ENCODE results near the gene PIAS1.
A peak's percentile ranks its signal among the peaks of the same experiment; 100 is the strongest.
"Not testable (repeated sequence)": the region's sequence is repeated elsewhere in the genome, so short reads cannot be mapped to it uniquely, and the experiment has no call there.

The PIAS1 gene

DNA sequence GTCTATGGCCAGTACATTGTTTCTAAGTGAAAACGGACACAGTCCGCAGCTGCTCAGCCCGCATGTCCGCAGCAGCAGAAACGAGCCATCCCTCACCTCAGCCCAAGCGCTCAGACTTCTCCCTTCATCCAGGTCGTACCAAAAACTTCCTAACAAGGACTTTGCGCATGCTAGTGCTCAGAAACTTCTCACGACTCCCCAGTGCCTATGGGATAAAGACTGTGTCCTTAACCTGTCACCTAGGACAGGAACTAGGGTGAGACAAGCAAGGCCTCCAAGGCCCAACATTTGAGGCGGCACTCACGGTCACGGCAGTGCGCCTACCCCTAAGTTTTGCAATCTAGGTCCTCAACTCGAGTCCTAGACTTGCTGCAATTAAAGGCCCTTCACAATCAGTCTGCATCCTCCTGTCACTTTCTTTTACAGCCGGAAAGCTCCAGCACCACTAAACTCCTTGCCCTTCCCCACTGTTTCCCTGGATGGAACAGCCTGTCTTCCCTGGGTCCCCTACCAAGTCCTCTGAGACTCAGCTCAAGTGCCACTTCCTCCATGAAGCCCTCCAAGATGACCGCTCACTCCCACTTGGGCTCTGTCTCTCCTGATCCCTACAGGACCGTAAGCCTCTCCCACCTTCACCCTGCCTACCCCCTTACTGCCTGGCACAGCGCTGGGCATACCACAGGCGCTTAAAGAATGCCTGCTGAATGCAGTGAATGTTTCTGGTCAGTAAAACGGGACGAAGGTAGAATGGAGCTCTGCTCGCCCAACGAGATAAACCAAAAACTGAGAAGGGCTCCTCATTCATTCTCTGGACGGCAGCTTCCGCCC, 174.2 kb downstream of the PIAS1 start:
- H3K27ac ChIP-seq (ENCODE audit: low read depth, low read length) = no peak overlapping the region

DNA sequence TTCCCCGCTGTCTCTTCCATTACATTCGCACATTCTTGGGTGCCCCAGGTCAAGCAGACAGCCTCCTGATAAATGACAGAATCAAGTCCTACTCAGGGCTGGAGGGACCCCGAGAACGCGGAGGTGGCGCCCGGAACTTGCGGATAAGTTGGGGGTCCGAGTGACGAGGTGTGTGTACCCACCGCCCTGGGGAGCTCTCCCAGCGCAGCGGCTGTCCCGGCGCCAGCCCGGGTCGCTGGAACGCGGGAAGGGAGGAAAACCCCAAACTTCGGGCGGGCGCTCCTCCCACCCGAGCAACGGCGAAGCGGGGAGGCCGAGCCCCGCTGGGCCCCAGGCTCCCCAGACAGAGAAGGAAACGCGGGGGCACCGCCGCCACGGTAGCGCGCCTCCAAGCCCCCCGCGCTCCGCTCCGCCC, 174.9 kb downstream of the PIAS1 start:
- Histone ChIP-seq H3K4me3 (ENCODE audit: low read depth in 1 of 2, low read length in 2 of 2) (peak overlapping the region; percentile 83 to 87), H3K27ac (ENCODE audit: low read depth, low read length) (no peak overlapping the region), H3K4me1 (ENCODE audit: control insufficient read depth in 1 of 2, insufficient read depth in 2 of 2, low read length in 2 of 2) (peaks cover 27 to 33% of the 10 kb centered on the region in 2 donors), H3K27me3 (ENCODE audit: control insufficient read depth in 1 of 2, insufficient read depth in 2 of 2, low read length in 2 of 2) (no peaks in the 10 kb centered on the region), H3K36me3 (ENCODE audit: control insufficient read depth in 1 of 2, insufficient read depth in 2 of 2, low read length in 2 of 2) (no peaks in the 10 kb centered on the region), H3K9me3 (ENCODE audit: control insufficient read depth in 1 of 2, low read length in 2 of 2) (no peaks in the 10 kb centered on the region), H3K9ac (ENCODE audit: low read depth in 1 of 2, low read length in 2 of 2) (peak overlapping the region; percentile 61 to 68)

More for the DNA sequence above, 174.2 kb downstream of the PIAS1 start:
- peak overlapping the region; percentile 83 to 87 for H3K4me3 ChIP-seq (ENCODE audit: low read depth in 1 of 2, low read length in 2 of 2)
- H3K9me3 ChIP-seq (ENCODE audit: control insufficient read depth in 1 of 2, low read length in 2 of 2) = no peaks in the 10 kb centered on the region
- H3K36me3 ChIP-seq (ENCODE audit: control insufficient read depth in 1 of 2, insufficient read depth in 2 of 2, low read length in 2 of 2) = no peaks in the 10 kb centered on the region
- peak overlapping the region; percentile 61 to 68 for H3K9ac ChIP-seq (ENCODE audit: low read depth in 1 of 2, low read length in 2 of 2)
- peaks cover 21 to 33% of the 10 kb centered on the region in 2 donors for H3K4me1 ChIP-seq (ENCODE audit: control insufficient read depth in 1 of 2, insufficient read depth in 2 of 2, low read length in 2 of 2)
- H3K27me3 ChIP-seq (ENCODE audit: control insufficient read depth in 1 of 2, insufficient read depth in 2 of 2, low read length in 2 of 2) = no peaks in the 10 kb centered on the region

DNA sequence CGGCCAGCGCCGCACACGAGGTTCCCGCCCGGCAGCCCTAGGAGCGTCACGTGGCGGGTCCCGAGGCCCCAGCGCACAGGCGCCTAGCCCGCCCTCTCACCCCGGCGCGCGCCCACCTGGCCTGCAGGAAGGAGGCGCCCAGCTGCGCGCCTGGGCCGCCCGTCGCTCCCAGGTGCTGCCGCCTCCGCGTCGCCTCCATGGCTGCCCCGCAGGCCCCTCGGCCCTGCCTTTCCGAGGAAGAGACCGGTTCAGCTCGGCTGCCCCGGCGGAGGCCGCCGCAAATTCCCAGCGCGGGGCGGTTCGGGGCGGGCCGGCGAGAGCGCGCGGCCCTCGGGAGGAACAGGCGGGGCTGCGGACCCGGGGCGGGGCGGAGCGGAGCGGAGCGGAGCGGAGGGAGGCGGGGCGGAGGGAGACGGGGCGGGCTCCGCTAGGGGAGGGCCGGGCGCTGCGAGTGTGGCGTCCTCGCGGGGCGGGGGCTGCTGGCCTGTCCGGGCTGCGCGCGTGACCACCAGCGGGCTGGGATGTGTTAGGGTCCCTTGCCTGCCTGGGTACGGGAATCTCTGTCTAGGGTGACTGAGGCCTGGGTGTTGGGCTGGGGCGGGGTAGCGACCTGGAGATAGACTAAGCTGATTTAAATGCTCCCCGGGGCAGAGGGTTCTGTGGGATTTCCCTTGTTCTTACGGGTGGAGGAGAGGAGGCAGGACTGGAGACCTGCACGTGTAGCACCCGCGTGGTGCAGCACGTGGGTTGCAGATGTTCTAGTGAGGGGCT, 175.5 kb downstream of the PIAS1 start, which contains the start of gene CLN6:
CLN6 (minus strand) TSS at position 343 of the 771 bp plus-strand sequence; CDS start at position 199, 144 bp downstream.
- Histone ChIP-seq H3K4me3 (ENCODE audit: low read depth in 1 of 2, low read length in 2 of 2) (peak within 1 kb of the TSS; percentile 83 to 87), H3K36me3 (ENCODE audit: control insufficient read depth in 1 of 2, insufficient read depth in 2 of 2, low read length in 2 of 2) (no peaks in the 10 kb centered on the region), H3K9ac (ENCODE audit: low read depth in 1 of 2, low read length in 2 of 2) (peak within 1 kb of the TSS; percentile 61 to 79), H3K4me1 (ENCODE audit: control insufficient read depth in 1 of 2, insufficient read depth in 2 of 2, low read length in 2 of 2) (peaks cover 29 to 33% of the 10 kb centered on the region in 2 donors), H3K27ac (ENCODE audit: low read depth, low read length) (peak within 1 kb of the TSS; percentile 82), H3K27me3 (ENCODE audit: control insufficient read depth in 1 of 2, insufficient read depth in 2 of 2, low read length in 2 of 2) (no peaks in the 10 kb centered on the region), H3K9me3 (ENCODE audit: control insufficient read depth in 1 of 2, low read length in 2 of 2) (no peaks in the 10 kb centered on the region)

DNA sequence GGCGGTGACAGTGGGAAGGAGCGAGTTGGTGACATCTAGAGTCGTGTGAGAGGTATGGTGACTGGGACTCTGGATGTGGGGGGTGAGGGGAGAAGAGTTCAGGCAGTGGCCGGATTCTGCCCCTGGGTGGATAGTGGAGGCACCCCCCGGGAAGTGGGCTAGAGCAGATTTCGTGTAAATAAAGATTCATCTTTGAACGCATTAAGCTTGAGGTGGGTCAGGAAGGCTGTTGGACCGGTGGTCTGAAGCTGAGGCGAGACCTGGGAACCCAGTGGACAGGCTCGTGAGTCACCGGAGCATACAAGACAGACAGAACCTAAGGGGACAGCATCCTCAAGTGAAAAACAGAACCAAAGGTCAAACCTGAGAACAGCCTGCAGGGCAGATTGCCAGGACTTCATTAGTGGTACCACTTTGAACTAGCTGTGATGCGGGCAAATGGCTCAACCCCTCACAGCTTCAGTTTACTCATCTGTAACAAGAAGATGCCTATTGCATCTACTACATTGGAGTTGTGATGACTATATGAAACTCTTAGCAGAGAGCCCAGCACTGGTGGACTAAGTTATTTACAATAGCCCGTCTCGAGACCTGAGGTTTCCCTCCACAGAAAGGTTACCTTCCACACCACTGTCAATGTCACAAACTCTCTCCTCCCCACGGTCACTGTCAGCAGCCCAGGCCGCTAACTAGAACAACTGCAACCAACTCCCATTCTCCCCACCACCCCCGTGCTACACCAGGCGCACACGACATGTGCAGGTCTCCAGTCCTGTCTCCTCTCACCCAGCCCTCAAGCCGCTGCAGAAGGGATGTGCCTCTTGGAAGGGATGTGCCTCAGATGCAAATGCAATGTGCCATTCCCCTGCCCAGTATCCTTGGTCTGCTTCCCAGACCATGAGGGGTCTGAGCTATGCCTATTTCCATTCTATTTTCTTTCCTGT, 176.3 kb downstream of the PIAS1 start:
- peaks cover 29% of the 10 kb centered on the region in 2 donors for H3K4me1 ChIP-seq (ENCODE audit: control insufficient read depth in 1 of 2, insufficient read depth in 2 of 2, low read length in 2 of 2)
- H3K9ac ChIP-seq (ENCODE audit: low read depth in 1 of 2, low read length in 2 of 2) = peak overlapping the region; percentile 59 to 79
- H3K27me3 ChIP-seq (ENCODE audit: control insufficient read depth in 1 of 2, insufficient read depth in 2 of 2, low read length in 2 of 2) = no peaks in the 10 kb centered on the region
- H3K4me3 ChIP-seq (ENCODE audit: low read depth in 1 of 2, low read length in 2 of 2) = peak overlapping the region; percentile 83 to 87
- no peak overlapping the region for H3K27ac ChIP-seq (ENCODE audit: low read depth, low read length)
- H3K9me3 ChIP-seq (ENCODE audit: control insufficient read depth in 1 of 2, low read length in 2 of 2) = no peaks in the 10 kb centered on the region
- no peaks in the 10 kb centered on the region for H3K36me3 ChIP-seq (ENCODE audit: control insufficient read depth in 1 of 2, insufficient read depth in 2 of 2, low read length in 2 of 2)

DNA sequence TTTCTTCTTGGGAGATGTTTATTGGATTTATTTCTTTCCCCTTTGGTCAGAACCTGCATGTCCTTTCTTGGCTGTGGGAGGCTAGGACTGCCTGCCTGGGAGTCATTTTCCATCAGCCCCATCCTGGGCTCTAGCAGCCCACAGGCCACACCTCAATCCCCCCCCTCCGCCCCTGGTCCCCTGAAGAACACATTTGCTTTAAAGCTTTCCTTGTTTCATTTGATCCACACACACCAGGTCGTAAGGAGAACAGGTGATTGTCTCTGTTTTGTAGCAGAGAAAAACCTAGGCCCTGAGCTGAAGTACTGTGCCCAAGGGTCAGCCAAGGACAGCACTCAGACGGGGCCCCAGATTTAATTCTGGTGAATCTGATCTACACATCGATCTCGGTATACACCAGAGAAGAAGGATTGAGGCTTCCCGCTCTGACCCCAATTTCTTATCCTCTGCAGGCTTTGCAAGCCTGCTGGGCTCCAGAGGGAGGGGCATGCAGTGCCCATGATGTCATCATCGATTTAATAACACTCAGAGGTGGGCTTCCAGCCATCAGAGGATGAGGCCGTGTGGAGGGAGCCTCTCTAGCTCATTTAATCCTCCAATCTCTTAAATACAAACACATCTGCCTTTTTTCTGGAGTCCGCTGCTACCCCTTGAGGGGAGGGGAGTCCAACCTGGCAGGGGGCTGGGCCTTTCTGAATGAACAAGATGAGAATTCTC, 177.1 kb downstream of the PIAS1 start:
- Histone ChIP-seq H3K9ac (ENCODE audit: low read depth in 1 of 2, low read length in 2 of 2) (no peak overlapping the region), H3K4me1 (ENCODE audit: control insufficient read depth in 1 of 2, insufficient read depth in 2 of 2, low read length in 2 of 2) (peaks cover 29% of the 10 kb centered on the region in 2 donors), H3K27me3 (ENCODE audit: control insufficient read depth in 1 of 2, insufficient read depth in 2 of 2, low read length in 2 of 2) (no peaks in the 10 kb centered on the region), H3K27ac (ENCODE audit: low read depth, low read length) (no peak overlapping the region), H3K36me3 (ENCODE audit: control insufficient read depth in 1 of 2, insufficient read depth in 2 of 2, low read length in 2 of 2) (no peaks in the 10 kb centered on the region), H3K4me3 (ENCODE audit: low read depth in 1 of 2, low read length in 2 of 2) (no peak overlapping the region), H3K9me3 (ENCODE audit: control insufficient read depth in 1 of 2, low read length in 2 of 2) (no peaks in the 10 kb centered on the region)

DNA sequence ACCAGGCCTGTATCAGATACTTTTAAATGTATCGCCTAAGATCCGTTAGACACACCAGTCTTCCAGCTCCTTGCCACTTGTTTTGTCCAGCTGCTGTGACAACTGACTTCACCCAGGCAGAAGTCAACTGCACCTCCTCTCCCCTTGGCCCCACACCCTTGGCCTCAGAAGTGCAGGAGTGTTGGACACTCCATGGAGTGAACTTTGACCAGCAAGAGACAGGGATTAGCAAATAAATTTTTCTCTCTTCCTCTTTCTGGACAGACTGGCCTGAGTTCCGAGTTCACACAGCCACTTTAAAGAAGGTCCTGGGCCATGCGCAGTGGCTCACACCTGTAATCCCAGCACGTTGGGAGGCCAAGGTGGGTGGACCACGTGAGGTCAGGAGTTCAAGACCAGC, 178.3 kb downstream of the PIAS1 start:
- peaks cover 26 to 27% of the 10 kb centered on the region in 2 donors for H3K4me1 ChIP-seq (ENCODE audit: control insufficient read depth in 1 of 2, insufficient read depth in 2 of 2, low read length in 2 of 2)
- no peaks in the 10 kb centered on the region for H3K36me3 ChIP-seq (ENCODE audit: control insufficient read depth in 1 of 2, insufficient read depth in 2 of 2, low read length in 2 of 2)
- H3K4me3 ChIP-seq (ENCODE audit: low read depth in 1 of 2, low read length in 2 of 2) = no peak overlapping the region
- H3K9me3 ChIP-seq (ENCODE audit: control insufficient read depth in 1 of 2, low read length in 2 of 2) = no peaks in the 10 kb centered on the region
- no peak overlapping the region for H3K9ac ChIP-seq (ENCODE audit: low read depth in 1 of 2, low read length in 2 of 2)
- no peak overlapping the region for H3K27ac ChIP-seq (ENCODE audit: low read depth, low read length)
- no peaks in the 10 kb centered on the region for H3K27me3 ChIP-seq (ENCODE audit: control insufficient read depth in 1 of 2, insufficient read depth in 2 of 2, low read length in 2 of 2)

DNA sequence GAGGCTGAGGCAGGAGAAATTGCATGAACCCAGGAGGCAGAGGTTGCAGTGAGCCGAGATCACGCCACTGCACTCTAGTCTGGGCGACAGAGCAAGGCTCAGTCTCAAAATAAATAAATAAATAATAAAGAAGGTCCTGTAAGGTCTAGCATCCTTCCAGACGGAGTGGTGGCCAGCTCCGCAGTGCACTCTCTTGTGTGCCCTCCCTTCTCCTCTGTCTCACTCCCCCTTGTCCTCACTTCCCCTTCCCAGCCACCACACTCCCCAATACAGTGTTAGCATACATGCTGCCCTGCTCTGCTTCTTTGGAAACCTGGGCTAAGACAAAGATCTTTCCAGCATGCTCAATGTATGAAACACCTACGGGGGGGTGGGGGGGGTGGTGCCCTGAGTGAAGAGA, 178.8 kb downstream of the PIAS1 start:
- H3K9ac ChIP-seq (ENCODE audit: low read depth in 1 of 2, low read length in 2 of 2) = no peak overlapping the region
- H3K36me3 ChIP-seq (ENCODE audit: control insufficient read depth in 1 of 2, insufficient read depth in 2 of 2, low read length in 2 of 2) = no peaks in the 10 kb centered on the region
- no peaks in the 10 kb centered on the region for H3K27me3 ChIP-seq (ENCODE audit: control insufficient read depth in 1 of 2, insufficient read depth in 2 of 2, low read length in 2 of 2)
- H3K4me3 ChIP-seq (ENCODE audit: low read depth in 1 of 2, low read length in 2 of 2) = no peak overlapping the region
- H3K9me3 ChIP-seq (ENCODE audit: control insufficient read depth in 1 of 2, low read length in 2 of 2) = no peaks in the 10 kb centered on the region
- H3K27ac ChIP-seq (ENCODE audit: low read depth, low read length) = no peak overlapping the region
- H3K4me1 ChIP-seq (ENCODE audit: control insufficient read depth in 1 of 2, insufficient read depth in 2 of 2, low read length in 2 of 2) = peaks cover 22% of the 10 kb centered on the region in 2 donors

DNA sequence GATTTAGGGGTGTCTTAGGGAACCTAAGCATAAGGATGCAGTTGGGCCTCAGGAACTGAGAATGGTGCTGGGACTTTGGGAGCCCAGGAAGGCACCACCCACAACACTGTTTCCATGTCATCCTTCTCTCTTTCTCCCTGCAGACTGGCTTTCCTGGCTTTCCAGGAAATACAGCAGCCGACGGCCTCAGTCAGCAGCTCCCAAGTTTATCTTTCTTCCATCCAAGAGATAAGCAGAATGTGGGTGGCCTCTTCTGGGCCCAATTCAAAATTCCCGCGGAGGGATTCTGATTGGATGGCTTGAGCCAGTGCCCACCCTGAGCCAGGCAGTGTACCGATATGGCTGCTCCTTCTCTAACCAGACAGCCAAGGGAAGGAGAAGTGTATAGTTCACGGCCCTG, 179.9 kb downstream of the PIAS1 start:
- no peak overlapping the region for H3K27ac ChIP-seq (ENCODE audit: low read depth, low read length)
- no peaks in the 10 kb centered on the region for H3K9me3 ChIP-seq (ENCODE audit: control insufficient read depth in 1 of 2, low read length in 2 of 2)
- H3K36me3 ChIP-seq (ENCODE audit: control insufficient read depth in 1 of 2, insufficient read depth in 2 of 2, low read length in 2 of 2) = no peaks in the 10 kb centered on the region
- no peak overlapping the region for H3K4me3 ChIP-seq (ENCODE audit: low read depth in 1 of 2, low read length in 2 of 2)
- H3K27me3 ChIP-seq (ENCODE audit: control insufficient read depth in 1 of 2, insufficient read depth in 2 of 2, low read length in 2 of 2) = no peaks in the 10 kb centered on the region
- H3K9ac ChIP-seq (ENCODE audit: low read depth in 1 of 2, low read length in 2 of 2) = peak overlapping the region in 1 of 2 donors; percentile 19
- peaks cover 11 to 14% of the 10 kb centered on the region in 2 donors for H3K4me1 ChIP-seq (ENCODE audit: control insufficient read depth in 1 of 2, insufficient read depth in 2 of 2, low read length in 2 of 2)

DNA sequence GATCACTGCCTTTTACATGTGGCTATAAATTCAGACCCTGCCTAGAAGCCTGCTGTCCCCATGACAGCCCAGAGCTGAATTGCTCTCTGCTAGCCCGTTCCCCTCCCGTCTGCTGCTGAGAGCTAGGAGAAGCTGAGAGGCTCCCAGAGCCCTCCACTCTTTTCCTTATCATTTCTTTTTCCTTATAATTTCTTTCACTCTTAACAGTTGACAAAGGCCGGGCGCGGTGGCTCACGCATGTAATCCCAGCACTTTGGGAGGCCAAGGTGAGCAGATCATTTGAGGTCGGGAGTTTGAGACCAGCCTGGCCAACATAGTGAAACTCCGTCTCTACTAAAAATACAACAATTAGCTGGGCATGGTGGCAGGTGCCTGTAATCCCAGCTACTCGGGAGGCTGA, 180.4 kb downstream of the PIAS1 start:
- not testable (repeated sequence) for H3K27ac ChIP-seq (ENCODE audit: low read depth, low read length); H3K4me3 ChIP-seq (ENCODE audit: low read depth in 1 of 2, low read length in 2 of 2); H3K27me3 ChIP-seq (ENCODE audit: control insufficient read depth in 1 of 2, insufficient read depth in 2 of 2, low read length in 2 of 2); H3K9ac ChIP-seq (ENCODE audit: low read depth in 1 of 2, low read length in 2 of 2); H3K9me3 ChIP-seq (ENCODE audit: control insufficient read depth in 1 of 2, low read length in 2 of 2); H3K36me3 ChIP-seq (ENCODE audit: control insufficient read depth in 1 of 2, insufficient read depth in 2 of 2, low read length in 2 of 2)
- peaks cover 11 to 14% of the 10 kb centered on the region in 2 donors for H3K4me1 ChIP-seq (ENCODE audit: control insufficient read depth in 1 of 2, insufficient read depth in 2 of 2, low read length in 2 of 2)

All from duodenal mucosa (tissue), 2 donors.